Inflammatory macrophage (primary cell): ENCODE results near the gene SEMA6A.

Source experiments
- DNase-seq, 2 donors: peaks; one replicate each; pipeline ENCODE4 v3.0.0-alpha.2; 2020 to 2022

Gene SEMA6A

DNA sequence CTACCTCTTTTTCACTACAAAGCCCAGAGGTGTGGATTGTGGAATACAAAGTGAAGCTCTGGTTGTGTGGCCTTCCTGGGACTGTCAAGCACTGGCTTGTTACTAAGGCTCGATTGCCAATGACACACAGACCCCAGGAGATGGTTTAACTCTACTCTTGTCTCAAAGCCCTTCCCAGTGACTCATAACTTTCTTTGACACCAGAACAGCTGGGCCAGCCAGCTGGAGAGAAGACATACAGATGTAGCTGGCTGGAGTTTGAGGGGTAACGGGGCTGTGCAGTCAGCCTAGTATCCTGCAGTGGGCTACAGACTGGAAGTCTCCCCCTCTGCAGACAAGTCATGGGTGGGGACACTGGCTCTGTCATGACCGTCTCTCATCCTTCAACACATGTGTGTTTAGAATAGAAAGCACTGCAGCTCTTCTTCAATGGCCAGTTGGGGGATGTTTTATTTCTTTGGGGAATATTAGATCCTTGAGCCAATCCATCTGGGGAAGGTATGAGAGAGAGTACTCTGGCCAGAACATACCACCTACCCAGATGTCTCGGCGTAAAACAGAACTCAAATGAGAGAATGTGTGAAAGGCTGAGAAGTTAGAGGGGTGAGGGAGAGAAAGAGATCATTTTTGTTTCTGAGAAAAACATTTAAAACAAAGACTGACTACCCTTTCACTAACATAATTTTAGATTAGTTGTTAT is 53.3 kb downstream of the SEMA6A start:
- DNase-seq, result no peak

DNA sequence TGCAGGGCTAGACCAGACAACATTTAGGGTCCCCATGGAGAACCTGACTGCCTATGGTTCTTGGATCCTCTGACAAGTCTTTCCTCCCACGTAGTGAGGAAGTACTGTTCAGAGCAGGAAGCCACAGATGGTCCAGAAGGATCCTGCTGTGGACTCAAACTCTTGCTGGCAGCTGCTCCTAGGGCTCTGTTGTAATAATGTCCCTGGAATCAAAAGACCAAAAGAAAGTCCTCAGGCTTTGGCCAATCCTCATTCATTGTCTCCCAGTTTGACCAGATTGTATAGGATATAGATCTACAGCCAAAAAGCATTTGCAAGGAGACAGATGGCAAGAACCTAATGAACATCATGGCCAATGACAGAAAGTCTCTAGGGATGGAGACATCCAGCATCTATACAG is 53.9 kb downstream of the SEMA6A start:
- DNase-seq, result peak in 1 of 2 donors; percentile 8

DNA sequence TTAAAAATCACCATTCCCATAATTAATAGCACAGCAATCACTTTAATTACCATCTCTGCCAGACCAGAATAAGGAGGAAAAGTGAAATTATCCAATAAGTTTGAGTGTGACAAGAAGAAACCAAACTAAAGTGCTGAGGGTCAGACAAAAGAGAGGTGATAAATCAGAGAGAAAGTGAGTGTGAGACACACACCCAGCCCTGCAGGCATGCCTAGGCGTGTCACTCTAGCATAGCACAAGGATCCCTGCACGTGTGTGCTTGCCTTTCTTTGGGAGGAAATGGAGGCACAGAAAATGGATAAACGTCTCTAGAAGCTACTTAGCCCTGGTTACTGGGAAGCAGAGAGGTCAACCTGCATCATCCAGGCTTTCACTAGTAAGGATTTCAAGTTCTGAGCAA is 56.2 kb downstream of the SEMA6A start:
- DNase-seq, result no peak

DNA sequence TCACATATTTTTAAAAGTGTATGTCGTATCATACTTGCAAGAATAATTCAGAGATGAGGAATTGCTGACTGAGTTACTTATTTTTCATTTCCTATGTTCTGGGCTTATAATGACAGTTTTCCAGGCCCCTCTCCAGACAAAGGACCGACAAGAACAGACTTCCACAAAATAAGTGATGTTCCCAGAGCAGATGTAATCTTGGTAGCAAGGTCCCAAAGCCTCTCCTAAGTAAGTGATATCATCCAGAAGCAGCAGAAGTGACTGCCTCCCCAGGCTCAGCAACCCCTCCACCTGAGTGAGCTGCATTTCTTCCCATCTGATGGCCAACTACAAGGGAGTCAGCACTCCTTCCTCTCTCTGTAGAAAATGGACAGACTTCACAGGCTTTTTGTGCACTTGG is 57.1 kb downstream of the SEMA6A start:
- DNase-seq, result no peak

DNA sequence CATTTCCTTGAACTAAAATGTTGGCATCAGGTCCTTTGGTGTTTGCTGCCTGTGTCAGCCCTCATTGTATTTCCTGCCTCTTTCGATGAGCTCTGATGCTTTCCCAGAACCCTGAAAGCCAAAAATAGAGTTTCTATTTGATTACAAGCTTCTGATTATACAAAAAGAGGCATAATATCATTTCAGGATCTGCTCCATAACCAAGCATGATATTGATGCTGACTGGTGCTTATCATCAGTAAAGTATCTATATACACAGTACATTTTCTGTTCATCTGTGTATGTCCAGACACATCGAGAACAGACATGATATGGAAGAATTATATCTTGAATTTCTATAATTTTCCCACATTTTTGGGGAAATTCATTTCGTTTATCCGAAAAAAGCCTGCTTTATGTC is 58.6 kb downstream of the SEMA6A start:
- no peak for DNase-seq

DNA sequence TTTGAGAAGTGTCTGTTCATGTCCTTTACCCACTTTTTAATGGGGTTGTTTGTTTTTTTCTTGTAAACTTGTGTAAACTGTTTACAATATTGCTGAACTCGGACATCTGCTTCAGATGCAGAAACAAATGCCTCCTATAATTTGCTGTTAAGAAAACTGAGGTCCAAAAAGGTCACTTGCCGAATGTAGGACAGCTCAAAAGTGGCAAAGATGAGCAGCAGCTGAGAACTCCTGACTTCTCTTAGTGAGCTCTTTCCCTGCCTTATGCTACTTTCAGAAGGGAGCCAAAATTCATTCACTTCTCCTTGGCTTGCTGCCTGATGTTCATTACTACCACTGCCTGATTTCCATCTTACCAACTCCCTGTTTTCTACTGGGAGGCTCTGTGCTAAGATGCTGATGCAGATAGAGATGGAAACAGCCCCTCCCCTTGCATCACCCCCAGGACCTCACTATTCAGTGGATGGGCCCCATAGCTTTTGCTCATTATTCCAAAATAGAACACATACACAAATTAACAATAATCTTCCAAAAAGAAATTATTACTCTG is 60.1 kb downstream of the SEMA6A start:
- DNase-seq, result no peak

DNA sequence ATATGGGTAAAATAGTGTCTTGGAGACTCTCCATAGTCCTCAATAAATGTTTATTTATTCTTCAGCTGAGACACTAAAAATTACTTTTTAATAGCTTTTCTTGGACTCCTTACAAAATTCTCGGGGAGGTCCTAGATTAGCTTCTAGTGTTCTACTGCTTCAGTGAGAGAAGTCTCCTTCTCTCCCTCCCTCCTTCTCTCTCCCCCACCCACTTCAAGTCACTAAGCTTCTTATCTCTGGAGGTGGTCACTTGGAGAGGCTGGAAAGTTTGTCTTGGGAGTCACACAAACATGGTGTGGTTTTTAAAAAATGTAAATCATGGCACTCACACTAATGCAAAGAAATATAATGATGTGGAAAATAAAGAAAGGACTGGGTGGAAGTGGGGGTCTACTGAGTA is 64.1 kb downstream of the SEMA6A start:
- no peak for DNase-seq

DNA sequence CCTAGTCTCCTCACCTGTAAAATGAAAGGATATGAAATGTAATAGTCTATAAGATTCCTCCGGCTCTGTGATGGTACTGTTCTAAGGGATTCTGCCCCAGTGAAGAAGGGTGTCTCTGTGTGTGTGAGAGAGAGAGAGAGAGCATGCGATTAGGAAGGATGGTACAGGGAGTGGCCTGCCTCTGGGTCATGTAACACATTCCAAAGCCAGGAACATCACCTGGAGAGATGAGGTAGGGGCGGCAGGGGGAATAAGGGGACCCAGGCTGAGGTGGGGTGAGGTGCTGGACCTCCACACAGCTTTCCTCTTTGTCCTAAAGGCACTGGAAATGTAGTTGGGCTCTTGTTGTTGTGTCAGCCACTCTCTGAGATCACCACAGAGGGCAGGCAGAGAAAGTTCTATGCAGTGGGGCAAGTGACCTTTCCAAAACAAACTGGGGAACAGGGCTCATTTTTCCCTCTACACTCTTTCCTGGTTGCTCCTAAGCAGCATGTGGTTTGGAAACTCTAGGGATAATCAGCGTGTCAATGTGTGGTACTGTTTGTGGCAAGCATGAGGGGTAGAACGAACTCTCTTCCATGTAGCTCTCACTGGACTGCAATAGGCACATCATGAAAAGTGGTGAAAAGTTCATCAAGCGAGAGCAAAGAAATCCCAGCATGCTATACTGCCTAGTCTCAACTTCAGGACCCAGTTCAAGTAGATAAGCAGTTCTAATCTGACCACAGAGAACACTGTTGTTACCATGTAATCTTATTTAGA is 65.0 kb downstream of the SEMA6A start:
- no peak for DNase-seq

DNA sequence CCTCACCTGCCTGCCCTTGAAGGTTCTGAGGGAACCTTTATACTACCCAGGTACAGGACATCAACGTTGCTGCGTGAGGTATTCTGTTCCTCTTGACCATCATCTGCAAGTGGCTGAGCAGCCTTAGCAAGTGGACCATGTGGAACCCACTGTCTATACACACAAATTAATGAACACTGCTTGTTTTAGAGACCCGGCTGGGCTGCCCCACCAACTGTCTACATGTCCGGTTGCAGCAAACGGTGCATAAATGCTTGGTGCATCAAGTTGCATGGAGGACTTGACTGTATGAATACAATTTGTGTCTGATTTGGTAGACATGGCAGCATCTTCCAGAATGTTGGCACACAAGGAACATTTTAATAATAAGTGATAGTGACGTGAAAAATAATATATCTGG is 65.8 kb downstream of the SEMA6A start:
- DNase-seq, result no peak

DNA sequence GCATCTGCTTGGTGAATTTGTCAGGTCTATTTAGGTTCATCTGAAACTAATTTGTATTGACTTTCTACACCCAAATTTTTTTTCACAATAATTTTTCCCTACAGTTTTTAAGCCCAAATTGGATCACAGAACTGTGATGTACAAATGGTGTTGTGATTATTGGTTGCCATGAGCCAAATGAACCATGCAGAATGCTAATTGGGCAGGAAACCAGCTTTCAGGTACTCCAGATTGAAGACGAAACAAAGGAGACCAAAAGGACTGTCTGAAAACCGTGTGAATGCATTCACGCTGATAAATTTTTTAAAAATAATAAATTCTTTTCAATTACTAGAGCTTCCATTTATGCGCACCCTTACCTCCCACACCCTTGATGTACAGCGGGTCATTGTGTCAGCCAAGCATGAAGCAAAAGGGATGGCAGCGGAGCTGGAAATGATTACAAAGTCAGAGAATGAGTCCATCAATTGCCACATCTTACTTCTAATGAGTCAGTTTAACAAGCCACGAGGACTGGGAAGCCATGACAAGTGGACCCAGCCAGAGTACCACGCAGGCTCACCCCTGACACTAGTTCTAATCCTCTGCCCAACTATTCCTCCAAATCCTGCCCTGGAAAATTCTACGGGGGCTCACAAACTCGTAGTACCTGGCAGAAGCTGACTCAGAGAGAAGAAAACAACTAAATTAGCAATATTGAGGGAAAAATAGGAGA is 66.5 kb downstream of the SEMA6A start:
- no peak for DNase-seq

DNA sequence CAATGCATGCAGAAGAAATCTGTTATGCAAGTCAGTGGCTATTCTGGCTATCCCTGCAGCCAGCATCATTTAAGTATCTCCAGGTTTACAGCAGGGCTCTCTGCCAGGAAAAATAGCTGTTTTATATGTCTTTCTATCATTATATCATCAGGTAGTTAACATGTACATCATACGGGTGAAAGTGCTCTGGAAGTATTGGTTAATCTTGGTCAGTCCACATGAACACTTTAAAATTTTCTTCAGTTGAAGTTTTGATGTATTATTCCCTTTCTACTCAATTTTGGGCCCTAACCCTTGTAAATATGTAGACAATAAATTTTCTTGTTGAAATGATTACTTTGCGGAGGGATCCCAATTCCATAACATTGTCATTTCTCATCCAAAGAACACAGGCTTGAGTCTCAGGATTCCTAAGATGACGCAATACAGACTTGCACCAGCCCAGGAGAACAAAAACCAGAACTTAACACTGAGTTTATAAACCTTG is 67.5 kb downstream of the SEMA6A start:
- DNase-seq, result no peak

DNA sequence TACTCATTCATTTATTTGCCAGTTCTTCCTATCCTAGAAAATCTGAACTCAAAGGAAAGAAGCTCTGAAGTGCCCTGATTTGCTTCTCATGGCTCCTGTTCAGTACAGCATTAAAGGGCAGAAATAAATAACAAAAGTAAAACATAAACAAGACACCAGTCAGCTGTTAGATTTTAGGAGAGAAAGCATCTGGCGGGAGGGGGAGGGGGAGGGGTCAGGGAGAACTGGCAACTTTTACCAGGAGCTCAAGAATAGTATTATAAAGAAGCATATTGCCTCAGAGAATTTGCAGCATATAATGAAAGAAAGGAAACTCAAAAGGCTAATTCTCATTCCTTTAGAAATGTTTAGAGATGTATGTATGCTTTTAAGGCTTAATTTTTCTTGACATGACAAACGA is 68.1 kb downstream of the SEMA6A start:
- no peak for DNase-seq

DNA sequence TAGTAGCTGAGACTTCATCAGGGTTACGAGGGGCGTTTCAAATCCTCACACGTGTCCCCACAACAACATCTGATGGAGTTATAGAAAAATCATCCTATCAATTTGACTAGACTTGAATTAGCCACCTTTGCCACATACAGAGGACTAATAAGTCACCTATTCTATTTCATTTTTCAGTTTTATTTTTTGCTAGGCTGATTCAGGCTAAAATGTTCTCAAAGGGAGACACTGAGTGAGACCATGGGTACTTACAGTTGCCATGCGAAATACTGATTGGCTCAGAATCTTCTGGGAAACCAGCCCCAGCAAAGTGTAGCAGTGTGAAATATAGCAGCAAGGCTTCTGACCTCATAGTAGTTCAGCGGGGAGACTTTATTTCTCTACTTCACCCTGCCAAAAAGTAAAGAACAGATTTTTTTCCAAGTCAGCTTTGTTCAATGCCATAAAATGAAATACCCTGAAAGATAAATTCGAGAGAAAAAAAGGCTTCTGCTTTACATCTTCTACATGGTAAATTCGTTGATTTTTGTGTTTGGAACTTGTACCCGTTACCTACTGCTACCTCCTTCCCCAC is 69.9 kb downstream of the SEMA6A start:
- no peak for DNase-seq

DNA sequence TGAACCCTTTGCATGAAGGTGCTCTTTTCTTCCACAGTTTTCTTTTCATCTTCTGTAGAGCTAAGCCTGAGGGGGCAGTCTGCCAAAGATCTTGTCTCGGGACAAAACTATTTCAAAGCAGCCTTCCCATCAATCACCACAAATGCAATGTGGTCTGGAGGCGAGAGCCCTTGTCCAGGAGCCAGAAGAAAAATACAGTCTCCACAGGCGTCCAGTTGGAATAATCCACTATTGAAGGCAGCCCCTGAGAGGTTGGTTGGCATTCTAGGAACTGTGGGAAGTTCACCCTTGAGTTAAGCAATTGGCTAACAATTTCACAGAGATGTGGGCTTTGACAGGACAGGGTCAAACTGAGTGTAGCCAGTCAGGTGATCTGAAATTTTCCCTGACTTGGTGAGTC is 72.0 kb downstream of the SEMA6A start:
- DNase-seq, result peak in 1 of 2 donors; percentile 5

DNA sequence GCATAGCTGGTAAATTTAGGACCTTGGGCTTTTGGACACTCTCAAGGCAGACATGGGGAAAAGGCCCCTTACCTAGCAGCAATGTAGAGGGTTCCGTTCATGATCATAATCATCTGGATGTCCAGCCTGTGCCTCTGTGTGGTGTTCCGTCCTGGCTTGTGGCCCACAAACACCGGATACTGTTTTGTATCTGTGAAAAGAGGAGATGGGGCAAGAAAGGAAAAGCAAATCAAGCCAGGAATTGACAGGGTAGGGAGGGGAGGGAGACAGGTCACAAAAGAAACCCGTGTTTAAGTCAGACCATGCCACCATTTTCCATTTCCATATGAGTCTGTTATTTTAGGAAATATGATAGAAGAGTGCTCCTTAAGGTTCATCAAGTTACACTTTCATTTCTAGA is 72.5 kb downstream of the SEMA6A start:
- no peak for DNase-seq

DNA sequence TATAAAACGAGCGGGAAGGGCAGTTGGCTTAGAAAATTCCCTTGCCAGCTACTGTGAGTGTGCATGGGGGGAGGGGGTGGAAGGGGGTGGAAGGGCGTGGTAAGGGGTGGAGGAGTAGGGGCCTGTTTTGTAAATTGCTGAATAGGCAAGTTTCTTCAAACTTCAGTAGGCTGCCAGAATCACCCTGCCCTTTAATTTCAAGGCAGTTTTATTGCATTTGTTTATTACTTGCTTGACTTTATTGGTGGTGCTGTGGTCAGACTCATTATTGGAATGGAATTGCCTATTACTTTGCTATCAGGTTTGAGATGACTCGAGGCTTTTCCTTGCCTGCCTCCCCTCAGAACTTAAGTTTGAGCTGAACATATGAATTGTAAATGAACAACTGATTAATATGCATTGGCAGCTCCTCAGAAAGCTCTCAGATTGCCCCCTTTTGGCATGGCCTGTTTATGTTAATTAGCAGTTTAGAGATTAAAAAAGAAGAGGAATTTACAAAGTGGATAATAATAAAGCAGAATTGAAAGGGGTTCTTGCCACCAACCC is 76.0 kb downstream of the SEMA6A start:
- no peak for DNase-seq

DNA sequence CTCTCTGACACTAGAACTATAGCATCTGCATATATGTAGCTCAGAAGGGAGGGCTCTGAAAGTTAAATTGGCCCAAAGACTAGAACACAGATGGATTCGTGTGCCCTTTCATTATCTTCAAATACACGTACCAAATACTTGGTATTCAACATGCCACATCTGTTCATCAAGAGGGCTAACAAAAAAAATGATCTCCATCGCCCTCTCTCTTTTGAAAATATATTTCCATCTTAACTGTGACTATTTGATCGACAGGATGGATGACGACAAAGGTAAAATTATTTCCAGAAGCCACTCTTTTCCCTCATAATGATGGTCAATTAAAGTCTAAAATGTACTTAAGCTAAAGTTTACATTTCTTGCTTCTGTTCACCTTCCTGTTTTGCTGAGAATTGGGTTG is 77.0 kb downstream of the SEMA6A start:
- DNase-seq, result no peak

DNA sequence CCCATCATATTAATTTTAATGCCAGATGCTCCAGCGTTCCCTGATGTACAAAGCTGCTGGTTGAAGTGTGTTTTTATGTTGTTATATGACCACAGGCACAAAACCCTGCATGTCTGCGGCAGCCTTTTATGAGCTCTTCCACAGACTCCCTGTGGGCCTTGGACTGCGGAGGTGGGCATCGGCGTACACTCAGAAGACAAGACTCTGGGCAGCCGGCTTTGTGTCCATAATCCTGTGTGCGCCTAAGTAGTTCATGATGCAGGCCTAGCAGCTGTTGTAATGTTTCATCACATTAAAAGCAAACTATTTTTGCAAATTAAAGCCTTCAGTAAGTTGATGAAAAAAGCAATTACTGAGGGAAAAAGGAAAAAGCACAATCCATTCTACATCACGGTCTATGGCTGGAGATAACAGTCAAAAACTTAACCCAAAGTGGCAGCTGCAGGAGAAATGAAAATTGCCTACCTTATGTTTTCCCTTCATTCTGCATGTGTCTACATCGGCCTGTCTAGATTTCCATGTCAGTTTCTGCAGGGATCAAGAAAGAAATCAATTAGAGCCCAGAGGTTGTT is 78.8 kb downstream of the SEMA6A start:
- DNase-seq, result no peak

DNA sequence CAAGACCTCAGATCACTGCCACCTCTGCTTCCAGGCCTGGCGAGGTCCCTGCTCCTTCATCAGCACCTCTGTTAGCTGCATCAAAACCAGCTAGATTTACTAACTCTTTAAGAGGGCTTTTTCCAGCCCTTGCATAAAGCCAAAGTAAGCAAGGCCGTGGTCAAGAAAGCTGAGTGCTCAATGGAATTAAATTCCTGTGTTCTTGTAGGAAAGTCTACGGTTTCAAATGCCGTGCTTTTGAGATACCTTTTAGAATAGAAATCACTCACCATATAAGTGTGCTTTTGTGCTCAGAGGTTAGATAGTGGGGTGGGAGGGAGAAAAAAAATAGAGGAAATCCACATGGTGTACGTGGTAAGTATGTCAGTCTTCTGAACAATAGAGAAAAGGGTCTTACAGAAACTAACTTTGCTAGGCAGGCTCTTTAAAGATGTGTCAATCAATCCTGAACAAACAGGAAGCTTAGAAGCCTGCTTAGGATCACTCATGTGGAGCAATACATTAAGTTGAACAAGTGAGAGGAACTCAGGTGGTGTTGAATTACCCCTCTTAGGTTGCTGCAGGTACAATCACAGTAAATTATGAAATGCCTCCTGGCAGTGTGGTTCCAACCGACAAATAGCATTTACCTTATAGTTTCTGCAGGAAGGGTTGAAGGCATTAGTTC is 79.7 kb downstream of the SEMA6A start:
- no peak for DNase-seq

DNA sequence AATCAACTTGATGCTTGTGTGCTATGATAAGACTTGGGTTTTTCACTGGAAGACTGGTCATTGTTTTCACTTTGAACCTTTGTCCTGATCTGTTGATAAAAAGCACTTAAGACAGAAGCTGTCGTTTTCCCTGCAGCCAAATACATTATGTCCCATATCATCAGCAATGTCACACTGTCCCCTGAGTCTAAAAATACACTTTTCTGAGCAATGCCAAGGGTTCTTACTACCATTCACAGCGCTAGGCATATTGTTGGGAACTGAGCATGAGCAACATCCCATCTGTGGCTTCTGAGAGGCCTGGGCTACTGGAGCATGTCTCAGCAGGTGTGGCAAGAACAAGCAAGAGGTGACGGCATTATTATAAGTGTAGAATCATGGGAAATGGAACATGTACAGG is 81.8 kb downstream of the SEMA6A start:
- no peak for DNase-seq

DNA sequence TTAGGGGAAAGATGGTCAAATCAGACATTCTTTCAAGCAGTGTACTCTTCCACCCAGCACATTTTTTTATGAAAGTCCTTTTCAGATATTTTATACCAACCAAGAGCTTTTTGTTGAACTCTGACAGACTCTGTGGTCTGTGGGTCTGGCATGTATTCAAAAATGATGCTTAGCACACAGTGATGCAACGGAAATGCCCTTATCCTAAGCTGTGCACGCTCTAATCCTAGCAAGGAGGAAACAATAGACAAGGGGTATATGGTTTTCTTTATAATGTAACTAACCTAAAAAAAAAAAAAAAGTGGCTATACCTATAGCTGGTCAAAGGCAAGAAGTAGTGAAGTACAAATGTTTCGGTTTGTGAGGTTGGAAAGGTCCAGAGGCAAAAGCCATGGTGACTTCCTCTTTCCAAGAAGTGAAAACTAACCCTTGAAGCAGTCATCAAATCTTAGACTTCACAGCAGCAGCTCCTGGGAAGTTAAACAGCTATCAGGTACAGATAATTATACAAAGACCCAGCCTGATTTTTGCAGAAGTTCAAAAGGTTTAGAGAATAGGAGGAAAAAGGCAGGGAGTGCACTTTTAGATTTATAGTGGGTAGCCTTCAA is 82.5 kb downstream of the SEMA6A start:
- peak in 1 of 2 donors; percentile 8 for DNase-seq
